Heart right ventricle (tissue), 16 donors: ENCODE data around the gene GPC3. TPM values are rescaled to one million over a fixed set of nuclear protein-coding genes. Genes with fewer than 3 reads are reported as not detected.

Experiments used
- ATAC-seq, 8 donors: fragments of 200-7000 bp; cut with Tn5 transposase; one replicate each; pipeline ENCODE4 v1.9.1; 2020; ENCODE audit warnings: mild to moderate bottlenecking in 8 of 8, moderate library complexity in 8 of 8, moderate number of reproducible peaks in 1 of 8
- DNase-seq, 2 donors: peaks; one replicate each; pipeline ENCODE4 v3.0.0-alpha.2; 2020
- H3K27ac ChIP-seq, 10 donors: fragments of 200-600 bp; sonication (generic) in 2 of 10; one replicate each; pipeline versions ENCODE4 v1.5.0 to v1.8.0; 2020 to 2022; ENCODE audit warnings: mild to moderate bottlenecking in 3 of 10
- H3K27me3 ChIP-seq, 7 donors: fragments of 200-600 bp; one replicate each; pipeline ENCODE4 v1.8.0; 2021 to 2022; ENCODE audit warnings: mild to moderate bottlenecking in 2 of 7
- H3K36me3 ChIP-seq, 9 donors: fragments of 200-600 bp; sonication (generic) in 1 of 9; one replicate each; pipeline versions ENCODE4 v1.5.0 to v1.8.0; 2020 to 2022; ENCODE audit warnings: mild to moderate bottlenecking in 2 of 9
- H3K4me1 ChIP-seq, 9 donors: fragments of 200-600 bp; sonication (generic) in 1 of 9; one replicate each; pipeline versions ENCODE4 v1.5.0 to v1.8.0; 2020 to 2022; ENCODE audit warnings: mild to moderate bottlenecking in 4 of 9
- H3K4me3 ChIP-seq, 10 donors: fragments of 200-600 bp; sonication (generic) in 2 of 10; one replicate each; pipeline versions ENCODE4 v1.5.0 to v1.8.0; 2020 to 2022; ENCODE audit warnings: mild to moderate bottlenecking in 7 of 10, moderate library complexity in 2 of 10
- H3K9me3 ChIP-seq, 11 donors: fragments of 200-600 bp in 10 of 11; sonication (generic) in 2 of 11; one replicate each; pipeline versions ENCODE4 v1.5.0 to v1.8.0; 2013 to 2022; ENCODE audit warnings: mild to moderate bottlenecking in 2 of 11, control low read depth in 1 of 11, moderate library complexity in 1 of 11
- WGBS, 2 donors: extraction: QIAGEN DNeasy Blood & Tissue Kit; methylation state at CpG; one replicate each; pipeline ENCODE4 v1.1.7; 2013; ENCODE audit warnings: inconsistent platforms in 1 of 2; 5-methylcytosine and 5-hydroxymethylcytosine counted together
- intact Hi-C, 10 donors: fragments of 100-400 bp; cut with DNase I; formaldehyde crosslinking; loops; one replicate each; pipeline versions ENCODE4 v1.11.1 to v1.14.2; 2022
- polyA plus RNA-seq, 2 donors: library from polyadenylated mRNA; stranded (reverse); fragments of 200-250 nt; gene quantifications; one replicate each; pipeline ENCODE4 v1.2.3, GENCODE V29; 2013
- total RNA-seq, 10 donors: library from RNA; stranded (reverse); fragmentation: NEBNext Ultra II Directional in 3 of 10; extraction: Animal tissue kit (Norgen Biotek cat#: 25700) in 3 of 10; gene quantifications; one replicate each; pipeline versions ENCODE4 v1.2.1 to v1.2.4, GENCODE V29; 2021 to 2023
- TF ChIP-seq, protein P1 (sequence below), 9 donors: fragments of 200-600 bp; sonication (generic) in 2 of 9; IDR thresholded peaks; one replicate each; pipeline versions ENCODE4 v1.5.0 to v1.8.0; 2021 to 2022; ENCODE audit warnings: antibody characterized with exemption in 9 of 9, mild to moderate bottlenecking in 5 of 9, moderate library complexity in 1 of 9
- donor health status: Arrhythmogenic right ventricular cardiomyopathy.
- donor health status: ischemic (EF 13 %, LVEDD 7.1; RV severe dilation, severe dysfunction).
- donor health status: healthy with polysubstance abuse.
- donor health status: DM: no; HTN: yes; CAD: no.
- donor health status: DM: no; HTN: no; CAD: no.
- donor health status: ischemic (EF 25% LVEDD 6.9; RV normal size, moderate dysfunction).
- donor health status: ischemic (EF 25% LVEDD 5.7; RV mildly dilated, moderate dysfunction).
- donor health status: healthy.
- donor health status: DM: yes; HTN: yes; CAD: no.
- donor health status: Ischemic cardiomyopathy.
- donor health status: ischemic (EF 35%, LVEDD 5.7; RV mildly dilated, moderate dysfunction).
- donor health status: nonischemic (EF 11% LVEDD 7.7; RV severe dilation, severe dysfunction).
- donor health status: DM: yes; HTN: yes; CAD: no.
- donor health status: PGD.
- donor health status: ischemic (EF 29% LVEDD 5.4; RV normal size, mild dysfunction).
- donor health status: nonischemic (EF 23%, LVEDD 6.1; RV moderate dilation, normal function).

The GPC3 gene
- total and polyA plus RNA-seq, 12 donors = 0.66 to 5.6 (median 3.4) TPM

DNA sequence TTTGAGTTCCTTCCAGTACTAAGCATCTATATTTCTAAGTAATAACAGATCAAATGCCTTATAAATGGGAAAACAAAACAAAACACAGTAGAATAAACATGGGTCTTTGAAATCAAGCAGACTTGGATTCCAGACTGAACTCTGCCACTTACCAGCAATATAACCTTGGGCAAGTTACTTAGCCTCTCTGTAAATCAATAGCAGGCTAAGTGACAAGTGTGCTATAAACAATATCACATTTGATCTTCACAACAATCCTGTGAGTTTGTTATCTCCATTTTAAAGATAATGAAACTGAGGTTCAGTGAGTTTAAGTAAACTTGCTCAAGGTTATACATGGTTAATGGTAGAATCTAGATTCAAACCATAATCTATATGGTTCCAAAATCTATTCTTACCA, 165.8 kb downstream of the GPC3 start:
- TF ChIP-seq, protein P1, sequence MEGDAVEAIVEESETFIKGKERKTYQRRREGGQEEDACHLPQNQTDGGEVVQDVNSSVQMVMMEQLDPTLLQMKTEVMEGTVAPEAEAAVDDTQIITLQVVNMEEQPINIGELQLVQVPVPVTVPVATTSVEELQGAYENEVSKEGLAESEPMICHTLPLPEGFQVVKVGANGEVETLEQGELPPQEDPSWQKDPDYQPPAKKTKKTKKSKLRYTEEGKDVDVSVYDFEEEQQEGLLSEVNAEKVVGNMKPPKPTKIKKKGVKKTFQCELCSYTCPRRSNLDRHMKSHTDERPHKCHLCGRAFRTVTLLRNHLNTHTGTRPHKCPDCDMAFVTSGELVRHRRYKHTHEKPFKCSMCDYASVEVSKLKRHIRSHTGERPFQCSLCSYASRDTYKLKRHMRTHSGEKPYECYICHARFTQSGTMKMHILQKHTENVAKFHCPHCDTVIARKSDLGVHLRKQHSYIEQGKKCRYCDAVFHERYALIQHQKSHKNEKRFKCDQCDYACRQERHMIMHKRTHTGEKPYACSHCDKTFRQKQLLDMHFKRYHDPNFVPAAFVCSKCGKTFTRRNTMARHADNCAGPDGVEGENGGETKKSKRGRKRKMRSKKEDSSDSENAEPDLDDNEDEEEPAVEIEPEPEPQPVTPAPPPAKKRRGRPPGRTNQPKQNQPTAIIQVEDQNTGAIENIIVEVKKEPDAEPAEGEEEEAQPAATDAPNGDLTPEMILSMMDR (IDR thresholded peaks at IDR 0.05) = no peak
- intact Hi-C loops = no loop called here
- Histone ChIP-seq H3K9me3 (peaks cover 0 to 2% (median 0%) of the 10 kb centered on the region in 11 donors), H3K4me3 (no peak overlapping the region), H3K36me3 (no peaks in the 10 kb centered on the region), H3K4me1 (no peaks in the 10 kb centered on the region), H3K27ac (no peak overlapping the region), H3K27me3 (peaks cover 0 to 50% (median 0%) of the 10 kb centered on the region in 7 donors)
- DNase-seq (no peak), ATAC-seq (no peak)

DNA sequence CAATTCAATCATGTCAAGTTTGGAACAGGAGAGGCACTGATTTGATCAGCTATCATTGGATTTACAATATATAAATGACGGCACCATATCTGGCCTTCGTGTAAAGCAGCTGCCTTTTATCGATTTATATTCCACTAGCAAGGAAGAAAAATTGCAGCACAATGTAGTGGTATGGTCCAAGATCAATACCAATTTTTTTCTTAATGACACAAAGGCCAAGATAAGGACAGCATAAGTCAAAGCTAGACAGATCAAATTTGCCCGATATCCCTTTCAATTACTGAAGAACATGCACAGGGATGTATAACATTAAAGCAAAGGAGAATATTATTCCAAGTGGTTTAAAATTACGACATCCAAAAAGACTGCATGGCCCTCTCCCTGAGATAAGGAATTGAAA, 167.4 kb downstream of the GPC3 start:
- intact Hi-C loops = no loop called here
- ATAC-seq (no peak), DNase-seq (no peak)
- Histone ChIP-seq H3K36me3 (no peaks in the 10 kb centered on the region), H3K9me3 (peaks cover 0 to under 1% (median 0%) of the 10 kb centered on the region in 11 donors), H3K27me3 (peaks cover 0 to 49% (median 0%) of the 10 kb centered on the region in 7 donors), H3K27ac (no peak overlapping the region), H3K4me1 (no peaks in the 10 kb centered on the region), H3K4me3 (no peak overlapping the region)
- TF ChIP-seq, protein P1 (IDR thresholded peaks at IDR 0.05) = no peak
- 80% methylated on average over 5 of the region's 5 CpGs for WGBS, 2 donors

DNA sequence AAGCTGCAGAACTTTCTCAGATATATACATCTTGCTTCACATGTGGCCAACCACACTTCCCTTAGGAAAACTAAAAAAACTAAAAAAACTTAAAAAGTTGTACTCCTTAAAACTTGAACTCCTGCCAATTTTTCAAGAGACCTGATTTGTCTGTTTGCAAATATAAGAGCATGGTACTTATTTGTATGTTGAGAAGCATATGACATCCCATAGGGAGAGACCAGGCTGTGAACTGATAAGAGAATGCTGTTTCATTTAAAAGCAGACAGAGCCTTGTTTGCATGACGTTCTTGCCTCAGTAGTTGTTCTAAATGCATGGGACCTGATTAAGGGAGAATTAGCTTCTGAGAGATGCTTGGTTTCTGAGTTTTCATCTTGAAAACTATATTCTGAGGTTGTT, 169.9 kb downstream of the GPC3 start:
- H3K9me3 ChIP-seq = no peaks in the 10 kb centered on the region
- H3K27me3 ChIP-seq = peaks cover 0 to 53% (median 0%) of the 10 kb centered on the region in 7 donors
- H3K4me1 ChIP-seq = no peaks in the 10 kb centered on the region
- ATAC-seq (no peak), DNase-seq (no peak)
- H3K36me3 ChIP-seq = no peaks in the 10 kb centered on the region
- WGBS, 2 donors = 33 to 52% methylated on average over 1 of the region's 1 CpG
- TF ChIP-seq, protein P1 (IDR thresholded peaks at IDR 0.05) = no peak
- no peak overlapping the region for H3K27ac ChIP-seq
- intact Hi-C loops = no loop called here
- H3K4me3 ChIP-seq = no peak overlapping the region

DNA sequence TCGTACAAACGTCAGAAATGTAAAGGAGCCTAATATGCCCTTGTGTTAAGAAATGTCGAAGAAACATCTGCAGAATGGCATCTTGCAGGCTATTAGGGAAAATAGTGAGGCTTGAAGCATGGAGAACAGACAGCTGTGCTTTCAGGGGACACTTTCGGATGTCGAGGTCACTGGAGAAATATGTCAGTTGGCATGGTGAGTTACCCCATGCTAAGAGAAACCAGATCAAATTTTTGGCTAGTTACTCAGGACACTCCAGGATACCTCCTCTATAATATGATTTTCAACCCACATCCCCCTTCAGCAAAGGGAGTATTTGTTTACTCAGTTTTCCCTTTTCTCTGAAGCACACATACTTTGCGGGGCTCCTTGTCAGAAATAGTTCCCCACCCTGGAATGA, 171.4 kb downstream of the GPC3 start:
- no peak overlapping the region for H3K27ac ChIP-seq
- intact Hi-C loops = no loop called here
- DNase-seq = no peak

More for the DNA sequence above, 171.4 kb downstream of the GPC3 start:
- Histone ChIP-seq H3K27me3 (peaks cover 0 to 46% (median 0%) of the 10 kb centered on the region in 7 donors), H3K4me3 (no peak overlapping the region), H3K9me3 (no peaks in the 10 kb centered on the region), H3K4me1 (no peaks in the 10 kb centered on the region), H3K36me3 (no peaks in the 10 kb centered on the region)
- 55 to 67% methylated on average over 6 of the region's 6 CpGs for WGBS, 2 donors
- ATAC-seq = no peak
- TF ChIP-seq, protein P1 (IDR thresholded peaks at IDR 0.05) = no peak
